Calu3 (cell line): Measurements from ENCODE around the gene ANO4. TPM values are rescaled to one million over a fixed set of nuclear protein-coding genes. Genes with fewer than 3 reads are reported as not detected.
"Not testable (repeated sequence)": the region's sequence is repeated elsewhere in the genome, so short reads cannot be mapped to it uniquely, and the experiment has no call there.

ENCODE experiments used
- BruUV-seq: library from RNA; stranded (reverse); fragments of 400-500 nt; replicated peaks from 2 replicates; lab custom pipeline; 2021; lab: Mats Ljungman, UMichigan
- CTCF ChIA-PET: fragments of 300-600 bp; sonication (Branson Sonifier 250); formaldehyde crosslinking; loops from one replicate; lab custom pipeline; 2022; ENCODE audit warnings: antibody characterized with exemption; lab: Charles Lee
- DNase-seq: peaks from one replicate; pipeline ENCODE4 v3.0.0; 2022
- H3K27ac Mint-ChIP-seq: one replicate; pipeline ENCODE4 v1.8.0; 2022; ENCODE audit warnings: mixed read lengths; ENCODE audit not compliant: unreplicated experiment
- H3K27me3 Mint-ChIP-seq: one replicate; pipeline ENCODE4 v1.8.0; 2022; ENCODE audit warnings: mixed read lengths; ENCODE audit not compliant: unreplicated experiment
- H3K36me3 Mint-ChIP-seq: one replicate; pipeline ENCODE4 v1.8.0; 2022; ENCODE audit warnings: mild to moderate bottlenecking, moderate library complexity, mixed read lengths; ENCODE audit not compliant: insufficient read depth, unreplicated experiment
- H3K4me1 Mint-ChIP-seq: one replicate; pipeline ENCODE4 v1.8.0; 2022; ENCODE audit warnings: mild to moderate bottlenecking, low read depth, mixed read lengths; ENCODE audit not compliant: unreplicated experiment
- H3K4me3 Mint-ChIP-seq: one replicate; pipeline ENCODE4 v1.8.0; 2022; ENCODE audit warnings: mild to moderate bottlenecking, low read depth, moderate library complexity, mixed read lengths; ENCODE audit not compliant: unreplicated experiment
- H3K9me3 Mint-ChIP-seq: one replicate; pipeline ENCODE4 v1.8.0; 2022; ENCODE audit warnings: low read depth, mixed read lengths; ENCODE audit not compliant: unreplicated experiment
- intact Hi-C: fragments of 100-400 bp; cut with micrococcal nuclease; formaldehyde crosslinking; loops from one replicate; pipeline ENCODE4 v1.10.0; 2022; ENCODE audit not compliant: unreplicated experiment
- total RNA-seq: library from RNA; stranded (reverse); gene quantifications from 2 replicates; pipeline ENCODE4 v1.2.3, GENCODE V29; 2022
- TF ChIP-seq, protein P1 (sequence below): fragments of 200-600 bp; IDR thresholded peaks from one replicate; pipeline ENCODE4 v1.8.0; 2022; ENCODE audit warnings: antibody characterized with exemption; ENCODE audit not compliant: unreplicated experiment

ANO4 gene
- total RNA-seq, 1 experiment from 2014 or later: 1.9 TPM

DNA sequence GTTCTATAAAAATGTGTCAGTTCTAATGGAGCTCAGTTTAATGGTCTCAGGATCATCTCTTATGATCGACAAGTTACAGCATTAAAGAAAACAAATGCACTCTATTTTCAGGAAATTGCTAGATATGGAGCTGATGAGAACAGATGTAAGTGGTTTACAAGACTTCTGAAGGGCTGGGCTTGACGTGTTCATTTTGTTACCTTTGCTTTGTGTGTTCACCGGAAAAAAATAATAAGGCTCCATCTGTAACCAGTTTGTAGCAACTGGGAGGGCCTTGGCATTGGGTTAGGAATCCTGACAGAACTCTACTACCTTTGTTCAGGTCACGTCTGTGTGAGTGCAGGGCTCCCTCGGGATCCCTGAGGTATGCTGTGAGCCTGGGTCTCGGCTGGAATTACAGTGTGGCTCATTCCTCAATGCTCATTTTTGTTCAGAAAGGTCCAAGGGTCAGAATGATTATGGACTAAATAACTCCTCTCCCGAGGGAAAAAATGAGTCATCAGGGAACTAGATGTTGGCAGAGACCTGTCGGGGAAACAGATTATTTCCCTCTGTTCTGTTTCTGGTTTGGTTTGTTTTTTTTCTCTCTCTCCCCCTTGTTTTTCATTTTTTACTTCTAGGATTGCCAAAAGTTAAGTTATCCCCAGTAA lies 257.4 kb downstream of the ANO4 start:
- peak overlapping the region; percentile 71 for H3K27ac Mint-ChIP-seq
- peak; percentile 47 for DNase-seq
- intact Hi-C loops: loop anchor here (5.0 kb wide), 1 partner anchor 35 kb away; no protein-coding TSS in a partner anchor
- H3K36me3 Mint-ChIP-seq: peaks cover 9% of the 10 kb centered on the region
- H3K4me1 Mint-ChIP-seq: peaks cover 26% of the 10 kb centered on the region
- H3K4me3 Mint-ChIP-seq: peak overlapping the region; percentile 15
- BruUV-seq: no TSS peak
- CTCF ChIA-PET: no interaction called here
- no peaks in the 10 kb centered on the region for H3K27me3 Mint-ChIP-seq
- TF ChIP-seq, protein P1, sequence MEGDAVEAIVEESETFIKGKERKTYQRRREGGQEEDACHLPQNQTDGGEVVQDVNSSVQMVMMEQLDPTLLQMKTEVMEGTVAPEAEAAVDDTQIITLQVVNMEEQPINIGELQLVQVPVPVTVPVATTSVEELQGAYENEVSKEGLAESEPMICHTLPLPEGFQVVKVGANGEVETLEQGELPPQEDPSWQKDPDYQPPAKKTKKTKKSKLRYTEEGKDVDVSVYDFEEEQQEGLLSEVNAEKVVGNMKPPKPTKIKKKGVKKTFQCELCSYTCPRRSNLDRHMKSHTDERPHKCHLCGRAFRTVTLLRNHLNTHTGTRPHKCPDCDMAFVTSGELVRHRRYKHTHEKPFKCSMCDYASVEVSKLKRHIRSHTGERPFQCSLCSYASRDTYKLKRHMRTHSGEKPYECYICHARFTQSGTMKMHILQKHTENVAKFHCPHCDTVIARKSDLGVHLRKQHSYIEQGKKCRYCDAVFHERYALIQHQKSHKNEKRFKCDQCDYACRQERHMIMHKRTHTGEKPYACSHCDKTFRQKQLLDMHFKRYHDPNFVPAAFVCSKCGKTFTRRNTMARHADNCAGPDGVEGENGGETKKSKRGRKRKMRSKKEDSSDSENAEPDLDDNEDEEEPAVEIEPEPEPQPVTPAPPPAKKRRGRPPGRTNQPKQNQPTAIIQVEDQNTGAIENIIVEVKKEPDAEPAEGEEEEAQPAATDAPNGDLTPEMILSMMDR: no peak
- no peaks in the 10 kb centered on the region for H3K9me3 Mint-ChIP-seq

DNA sequence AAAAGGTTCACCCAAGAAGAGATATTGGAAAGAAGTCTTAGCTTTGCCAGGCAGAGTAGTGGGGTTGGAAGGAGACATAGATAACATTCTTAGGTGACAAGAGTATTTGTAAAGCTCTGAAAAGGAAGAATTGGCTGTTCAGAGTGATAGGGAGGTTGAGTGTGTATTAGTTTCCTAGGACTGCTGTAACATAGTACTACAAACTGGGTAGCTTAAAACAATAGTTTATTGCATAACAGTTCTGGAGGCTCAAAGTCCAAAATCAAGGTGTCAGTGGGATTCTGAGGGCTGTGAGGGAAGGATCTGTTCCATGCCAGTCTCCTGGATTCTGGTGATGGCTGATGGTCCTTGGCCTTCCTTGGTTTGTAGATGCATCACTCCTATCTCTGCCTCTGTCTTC lies 258.6 kb downstream of the ANO4 start:
- Mint-ChIP-seq H3K4me1 (peaks cover 26% of the 10 kb centered on the region), H3K36me3 (peaks cover 9% of the 10 kb centered on the region), H3K27me3 (no peaks in the 10 kb centered on the region), H3K9me3 (no peaks in the 10 kb centered on the region), H3K4me3 (no peak overlapping the region), H3K27ac (peak overlapping the region; percentile 8)
- no peak for DNase-seq
- CTCF ChIA-PET: no interaction called here
- no TSS peak for BruUV-seq
- intact Hi-C loops: loop anchor here (5.0 kb wide), 1 partner anchor 36 kb away; no protein-coding TSS in a partner anchor
- TF ChIP-seq, protein P1: no peak

DNA sequence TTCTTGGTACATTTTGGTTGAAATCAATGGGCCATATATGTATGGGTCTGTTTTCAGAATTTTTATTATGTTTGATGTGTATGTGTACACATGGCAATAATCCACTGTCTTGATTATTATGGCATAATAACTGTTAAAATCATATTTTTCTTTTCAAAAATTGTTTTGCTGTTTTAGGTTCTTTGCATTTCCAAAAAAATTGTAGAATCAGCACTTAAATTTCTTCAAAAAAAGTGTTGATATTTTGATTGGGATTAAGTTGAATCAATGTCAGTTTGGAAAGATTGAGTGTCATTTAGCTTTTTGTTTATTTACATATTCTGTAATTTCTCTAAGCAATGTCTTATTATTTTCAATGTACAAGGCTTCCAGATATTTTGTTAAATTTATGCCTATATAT lies 261.4 kb downstream of the ANO4 start:
- CTCF ChIA-PET: no interaction called here
- H3K9me3 Mint-ChIP-seq: no peaks in the 10 kb centered on the region
- BruUV-seq: no TSS peak
- peaks cover 9% of the 10 kb centered on the region for H3K36me3 Mint-ChIP-seq
- TF ChIP-seq, protein P1: no peak
- DNase-seq: no peak
- peaks cover 25% of the 10 kb centered on the region for H3K4me1 Mint-ChIP-seq
- intact Hi-C loops: no loop called here
- H3K4me3 Mint-ChIP-seq: no peak overlapping the region
- no peak overlapping the region for H3K27ac Mint-ChIP-seq
- H3K27me3 Mint-ChIP-seq: no peaks in the 10 kb centered on the region

DNA sequence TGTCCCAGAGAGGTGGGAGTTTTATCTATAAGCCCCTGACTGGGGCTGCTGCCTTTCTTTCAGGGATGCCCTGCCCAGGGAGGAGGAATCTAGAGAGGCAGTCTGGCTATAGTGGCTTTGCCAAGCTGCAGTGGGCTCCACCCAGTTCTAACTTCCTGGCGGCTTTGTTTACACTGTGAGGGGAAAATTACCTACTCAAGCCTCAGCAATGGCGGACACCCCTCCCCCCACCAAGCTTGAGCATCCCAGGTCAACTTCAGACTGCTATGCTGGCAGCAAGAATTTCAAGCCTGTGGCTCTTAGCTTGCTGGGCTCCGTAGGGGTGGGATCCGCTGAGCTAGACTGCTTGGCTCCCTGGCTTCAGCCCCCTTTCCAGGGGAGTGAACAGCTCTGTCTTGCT lies 267.9 kb downstream of the ANO4 start:
- H3K9me3 Mint-ChIP-seq, H3K36me3 Mint-ChIP-seq, BruUV-seq, intact Hi-C loops, H3K27ac Mint-ChIP-seq, CTCF ChIA-PET, H3K4me1 Mint-ChIP-seq, H3K27me3 Mint-ChIP-seq, H3K4me3 Mint-ChIP-seq: not testable (repeated sequence)
- DNase-seq: peak; percentile 9

DNA sequence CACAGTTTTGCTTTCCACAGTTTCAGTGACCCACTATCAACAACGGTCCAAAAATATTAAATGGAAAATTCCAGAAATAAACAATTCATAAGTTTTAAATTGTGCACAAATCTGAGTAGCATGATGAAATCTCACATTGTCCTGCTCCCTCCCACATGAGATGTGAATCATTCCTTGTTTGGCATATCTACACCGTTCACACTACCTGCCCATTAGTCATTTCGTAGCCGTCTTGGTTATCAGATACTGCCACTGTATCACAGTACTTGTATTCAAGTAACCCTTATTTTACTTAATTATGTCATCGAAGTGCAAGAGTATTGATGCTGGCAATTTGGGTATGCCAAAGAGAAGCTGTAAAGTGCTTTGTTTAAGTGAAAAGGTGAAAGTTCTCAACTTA lies 270.1 kb downstream of the ANO4 start:
- peak overlapping the region; percentile 59 for H3K27ac Mint-ChIP-seq
- peaks cover 9% of the 10 kb centered on the region for H3K4me1 Mint-ChIP-seq
- no peaks in the 10 kb centered on the region for H3K36me3 Mint-ChIP-seq
- intact Hi-C loops: no loop called here
- CTCF ChIA-PET: no interaction called here
- H3K27me3 Mint-ChIP-seq: no peaks in the 10 kb centered on the region
- H3K4me3 Mint-ChIP-seq: no peak overlapping the region
- peak; percentile 22 for DNase-seq
- BruUV-seq: no TSS peak
- TF ChIP-seq, protein P1: no peak
- H3K9me3 Mint-ChIP-seq: peaks cover 6% of the 10 kb centered on the region
